Fibroblast of lung (primary cell): Measurements from ENCODE around the gene TPRG1L. TPM values are rescaled to one million over a fixed set of nuclear protein-coding genes. Genes with fewer than 3 reads are reported as not detected.

Experiments used
- DNase-seq, 2 donors: peaks; one replicate each; pipeline versions ENCODE4 v3.0.0 to v3.0.0-alpha.2; 2010; ENCODE audit warnings: low read depth in 2 of 2
- H2AFZ ChIP-seq: 2 replicates; pipeline ENCODE4 v1.5.1; 2012; ENCODE audit warnings: low read length, control low read depth, inconsistent platforms
- H3K27ac ChIP-seq: 2 replicates; pipeline ENCODE4 v1.5.1; 2011; ENCODE audit warnings: low read length, control low read depth; ENCODE audit not compliant: insufficient read depth
- H3K27me3 ChIP-seq: 2 replicates; pipeline ENCODE4 v1.5.1; 2011; ENCODE audit warnings: mild to moderate bottlenecking, low read length; ENCODE audit not compliant: control insufficient read depth, insufficient read depth
- H3K36me3 ChIP-seq: 2 replicates; pipeline ENCODE4 v1.5.1; 2011; ENCODE audit warnings: low read length; ENCODE audit not compliant: control insufficient read depth, insufficient read depth
- H3K4me1 ChIP-seq: 2 replicates; pipeline ENCODE4 v1.5.1; 2011; ENCODE audit warnings: low read length; ENCODE audit not compliant: control insufficient read depth, insufficient read depth; ENCODE audit errors: extremely low read depth
- H3K4me2 ChIP-seq: 2 replicates; pipeline ENCODE4 v1.5.1; 2011; ENCODE audit warnings: low read length, control low read depth; ENCODE audit not compliant: insufficient read depth; ENCODE audit errors: extremely low read depth
- H3K4me3 ChIP-seq, 4 experiments: fragments of 200-600 bp in 1 of 4; sonication (generic) in 1 of 4; replicated peaks in 1 of 4; 2 replicates each; pipeline ENCODE4 v1.5.1; 2011 to 2016; ENCODE audit warnings: low read length in 4 of 4, low read depth in 3 of 4, mild to moderate bottlenecking in 3 of 4, control low read depth in 2 of 4, inconsistent platforms in 1 of 4, mixed read lengths in 1 of 4; ENCODE audit not compliant: insufficient read depth in 1 of 4; ENCODE audit errors: control extremely low read depth in 1 of 4
- H3K79me2 ChIP-seq: 2 replicates; pipeline ENCODE4 v1.5.1; 2012; ENCODE audit warnings: mild to moderate bottlenecking, low read length, inconsistent platforms; ENCODE audit not compliant: control insufficient read depth, insufficient read depth
- H3K9ac ChIP-seq: 2 replicates; pipeline ENCODE4 v1.5.1; 2011; ENCODE audit warnings: mild to moderate bottlenecking, low read length, control low read depth; ENCODE audit not compliant: insufficient read depth
- H3K9me3 ChIP-seq: 2 replicates; pipeline ENCODE4 v1.5.1; 2012; ENCODE audit warnings: low read depth, low read length; ENCODE audit not compliant: control insufficient read depth, insufficient read depth
- H4K20me1 ChIP-seq: 2 replicates; pipeline ENCODE4 v1.5.1; 2011; ENCODE audit warnings: low read length; ENCODE audit not compliant: control insufficient read depth, insufficient read depth; ENCODE audit errors: extremely low read depth
- CTCF ChIP-seq, 2 donors: IDR thresholded peaks in 1 of 2; conservative IDR thresholded peaks in 1 of 2; 1 replicate in 1 of 2; 2 replicates in 1 of 2; pipeline ENCODE4 v1.5.1; 2011 to 2012; ENCODE audit warnings: low read length in 2 of 2, control low read depth in 1 of 2, inconsistent platforms in 1 of 2, low read depth in 1 of 2, mild to moderate bottlenecking in 1 of 2
- EZH2 ChIP-seq: IDR thresholded peaks from 2 replicates; pipeline ENCODE4 v1.5.1; 2012; ENCODE audit warnings: low read length, control low read depth, mild to moderate bottlenecking; ENCODE audit errors: missing control alignments
- polyA plus RNA-seq, 2 donors: library from polyadenylated mRNA; depleted of rRNA in 1 of 2; stranded (reverse) in 1 of 2; unstranded in 1 of 2; fragments of >200 nt; gene quantifications; 2 replicates each; pipeline ENCODE4 v1.2.1, GENCODE V29; 2011 to 2012; ENCODE audit warnings: missing spikeins in 1 of 2
- total RNA-seq: library from RNA; depleted of rRNA; stranded (reverse); fragments of >200 nt; gene quantifications from 2 replicates; pipeline ENCODE4 v1.2.1, GENCODE V29; 2014

The TPRG1L gene
- total and polyA plus RNA-seq, 2 donors (not counting 1 experiment from before 2014, with no cell fraction given): 22.3 to 56.7 TPM

- Histone ChIP-seq H4K20me1 (no peaks in the 10 kb centered on the region), H3K9ac (no peak overlapping the region), H2AFZ (no peak overlapping the region), H3K4me2 (no peak overlapping the region), H3K27ac (no peak overlapping the region), H3K79me2 (no peaks in the 10 kb centered on the region), H3K9me3 (no peaks in the 10 kb centered on the region), H3K27me3 (peaks cover 6% of the 10 kb centered on the region), H3K36me3 (no peaks in the 10 kb centered on the region), H3K4me3 (no peak overlapping the region), H3K4me1 (no peaks in the 10 kb centered on the region)
- TF ChIP-seq EZH2 (no peak), CTCF (conservative IDR thresholded peaks at IDR 0.05 in 1 of 2, IDR thresholded peaks at IDR 0.05 in 1 of 2; ENCODE audit: low read depth in 1 of 2, low read length in 2 of 2) (no peak)
- no peak for DNase-seq
Observed at GRCh38 chr1:3659093-3659492, 34.3 kb downstream of the TPRG1L start.

GRCh38 chr1:3660704-3661103 lies 35.9 kb downstream of the TPRG1L start:
- H2AFZ ChIP-seq: no peak overlapping the region
- H3K79me2 ChIP-seq: no peaks in the 10 kb centered on the region
- H3K9ac ChIP-seq: no peak overlapping the region
- DNase-seq: no peak
- no peaks in the 10 kb centered on the region for H3K36me3 ChIP-seq
- H3K27ac ChIP-seq: no peak overlapping the region
- no peak overlapping the region for H3K4me3 ChIP-seq
- no peaks in the 10 kb centered on the region for H4K20me1 ChIP-seq
- H3K27me3 ChIP-seq: no peaks in the 10 kb centered on the region
- no peak overlapping the region for H3K4me2 ChIP-seq
- H3K9me3 ChIP-seq: no peaks in the 10 kb centered on the region
- TF ChIP-seq EZH2 (no peak), CTCF (conservative IDR thresholded peaks at IDR 0.05 in 1 of 2, IDR thresholded peaks at IDR 0.05 in 1 of 2; ENCODE audit: low read depth in 1 of 2, low read length in 2 of 2) (no peak)
- H3K4me1 ChIP-seq: no peaks in the 10 kb centered on the region

GRCh38 chr1:3661631-3662030 lies 36.8 kb downstream of the TPRG1L start:
- no peak for TF ChIP-seq EZH2
- TF ChIP-seq CTCF (conservative IDR thresholded peaks at IDR 0.05 in 1 of 2, IDR thresholded peaks at IDR 0.05 in 1 of 2; ENCODE audit: low read depth in 1 of 2, low read length in 2 of 2): no peak
- H3K9me3 ChIP-seq: no peaks in the 10 kb centered on the region
- no peaks in the 10 kb centered on the region for H3K4me1 ChIP-seq
- no peak overlapping the region for H3K4me3 ChIP-seq
- no peaks in the 10 kb centered on the region for H4K20me1 ChIP-seq
- H3K9ac ChIP-seq: no peak overlapping the region
- no peak overlapping the region for H3K27ac ChIP-seq
- H3K27me3 ChIP-seq: no peaks in the 10 kb centered on the region
- H2AFZ ChIP-seq: no peak overlapping the region
- no peaks in the 10 kb centered on the region for H3K36me3 ChIP-seq
- H3K4me2 ChIP-seq: no peak overlapping the region
- H3K79me2 ChIP-seq: no peaks in the 10 kb centered on the region
- no peak for DNase-seq
